ENCODE measurements around the gene RNF130.
"Not testable (repeated sequence)": the region's sequence is repeated elsewhere in the genome, so short reads cannot be mapped to it uniquely, and the experiment has no call there.

The RNF130 gene

GRCh38 chr5:180001136-180001535 lies 70.4 kb downstream of the RNF130 start:
- Histone ChIP-seq H3K9ac (ENCODE audit: low read length) (no peak overlapping the region), H3K79me2 (ENCODE audit: low read length) (no peaks in the 10 kb centered on the region), H3K36me3 (replicated peaks; ENCODE audit: low read depth, low read length) (no peaks in the 10 kb centered on the region), H2AFZ (ENCODE audit: low read depth, low read length) (no peak overlapping the region), H3K4me1 (ENCODE audit: low read length) (no peaks in the 10 kb centered on the region), H3K27me3 (ENCODE audit: low read depth, low read length) (peaks cover 20% of the 10 kb centered on the region; the same call in 1 of the 2 replicates), H3K4me3 (ENCODE audit: low read length) (no peak overlapping the region), H3K9me3 (ENCODE audit: insufficient read depth, low read length) (no peaks in the 10 kb centered on the region), H3K27ac (ENCODE audit: low read length) (no peak overlapping the region), H3K4me2 (ENCODE audit: low read length) (no peak overlapping the region), H4K20me1 (ENCODE audit: insufficient read depth, low read length) (no peaks in the 10 kb centered on the region)
- TF ChIP-seq EZH2phosphoT487 (IDR thresholded peaks at IDR 0.05; ENCODE audit: low read depth) (no peak), CTCF (IDR thresholded peaks at IDR 0.05; ENCODE audit: low read depth, low read length) (no peak)

GRCh38 chr5:179998485-179998884 lies 73.1 kb downstream of the RNF130 start:
- no peak overlapping the region for H3K4me3 ChIP-seq (ENCODE audit: low read length)
- no peaks in the 10 kb centered on the region for H3K4me1 ChIP-seq (ENCODE audit: low read length)
- H3K9ac ChIP-seq (ENCODE audit: low read length): no peak overlapping the region
- TF ChIP-seq EZH2phosphoT487 (IDR thresholded peaks at IDR 0.05; ENCODE audit: low read depth) (no peak), CTCF (IDR thresholded peaks at IDR 0.05; ENCODE audit: low read depth, low read length) (no peak)
- no peaks in the 10 kb centered on the region for H4K20me1 ChIP-seq (ENCODE audit: insufficient read depth, low read length)
- 0 out of 2 replicates have a peak, but pooled peaks cover 12% of the 10 kb centered on the region for H3K27me3 ChIP-seq (ENCODE audit: low read depth, low read length)
- no peak overlapping the region for H2AFZ ChIP-seq (ENCODE audit: low read depth, low read length)
- H3K9me3 ChIP-seq (ENCODE audit: insufficient read depth, low read length): no peaks in the 10 kb centered on the region
- H3K36me3 ChIP-seq (replicated peaks; ENCODE audit: low read depth, low read length): no peaks in the 10 kb centered on the region
- no peak overlapping the region for H3K27ac ChIP-seq (ENCODE audit: low read length)
- no peak overlapping the region for H3K4me2 ChIP-seq (ENCODE audit: low read length)
- no peaks in the 10 kb centered on the region for H3K79me2 ChIP-seq (ENCODE audit: low read length)

DNA sequence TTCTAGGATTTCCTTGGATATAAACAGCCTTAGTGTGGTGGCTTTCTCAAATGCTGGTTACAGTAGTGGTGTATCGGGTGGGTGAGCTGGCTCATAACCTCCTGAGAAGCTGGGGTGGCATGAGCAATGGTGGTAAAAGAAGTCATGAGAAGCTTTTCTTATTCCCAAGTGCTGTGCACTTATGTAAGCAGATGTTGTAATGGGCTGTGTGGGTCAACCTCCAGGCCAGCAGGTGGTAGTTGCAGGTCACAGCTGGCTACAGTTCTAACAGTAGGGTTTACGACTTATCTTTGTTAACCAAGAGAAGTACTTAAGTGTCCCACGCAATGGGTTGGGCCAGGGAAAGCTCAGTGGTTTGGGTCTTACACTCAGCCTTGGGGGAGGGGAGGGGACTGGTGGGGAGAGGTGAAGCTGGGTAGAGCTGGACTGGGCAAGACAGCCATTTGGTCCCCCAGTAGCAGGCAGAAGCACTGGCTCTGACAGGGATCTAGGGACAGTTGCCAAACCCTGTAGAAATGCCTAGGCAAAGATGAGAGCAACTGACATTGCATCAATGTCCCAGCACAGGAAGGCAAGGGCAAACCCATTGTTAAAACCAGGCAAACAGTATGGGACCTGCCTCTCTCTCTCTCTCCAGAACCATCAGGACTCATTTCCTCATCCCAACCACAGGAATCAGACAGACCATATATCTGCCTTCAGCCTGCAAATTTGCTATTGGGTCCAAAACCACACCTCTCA lies 76.8 kb downstream of the RNF130 start:
- Histone ChIP-seq H3K4me2 (ENCODE audit: low read length) (no peak overlapping the region), H3K4me1 (ENCODE audit: low read length) (no peaks in the 10 kb centered on the region), H3K9me3 (ENCODE audit: insufficient read depth, low read length) (no peaks in the 10 kb centered on the region), H3K27ac (ENCODE audit: low read length) (no peak overlapping the region), H4K20me1 (ENCODE audit: insufficient read depth, low read length) (no peaks in the 10 kb centered on the region), H3K4me3 (ENCODE audit: low read length) (no peak overlapping the region), H3K27me3 (ENCODE audit: low read depth, low read length) (0 out of 2 replicates have a peak, but pooled peaks cover 2% of the 10 kb centered on the region), H3K79me2 (ENCODE audit: low read length) (no peaks in the 10 kb centered on the region), H3K9ac (ENCODE audit: low read length) (no peak overlapping the region), H2AFZ (ENCODE audit: low read depth, low read length) (no peak overlapping the region), H3K36me3 (replicated peaks; ENCODE audit: low read depth, low read length) (no peaks in the 10 kb centered on the region)
- no peak for TF ChIP-seq CTCF (IDR thresholded peaks at IDR 0.05; ENCODE audit: low read depth, low read length)
- no peak for TF ChIP-seq EZH2phosphoT487 (IDR thresholded peaks at IDR 0.05; ENCODE audit: low read depth)

DNA sequence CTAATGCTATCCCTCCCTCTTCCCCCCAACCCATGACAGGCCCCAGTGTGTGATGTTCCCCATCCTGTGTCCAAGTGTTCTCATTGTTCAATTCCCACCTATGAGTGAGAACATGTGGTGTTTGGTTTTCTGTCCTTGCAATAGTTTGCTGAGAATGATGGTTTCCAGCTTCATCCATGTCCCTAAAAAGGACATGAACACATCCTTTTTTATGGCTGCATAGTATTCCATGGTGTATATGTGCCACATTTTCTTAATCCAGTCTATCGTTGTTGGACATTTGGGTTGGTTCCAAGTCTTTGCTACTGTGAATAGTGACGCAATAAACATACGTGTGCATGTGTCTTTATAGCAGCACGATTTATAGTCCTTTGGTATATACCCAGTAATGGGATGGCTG lies 78.7 kb downstream of the RNF130 start:
- H3K9me3 ChIP-seq (ENCODE audit: insufficient read depth, low read length); H3K27me3 ChIP-seq (ENCODE audit: low read depth, low read length); H3K4me2 ChIP-seq (ENCODE audit: low read length); H3K4me3 ChIP-seq (ENCODE audit: low read length); H2AFZ ChIP-seq (ENCODE audit: low read depth, low read length); H3K4me1 ChIP-seq (ENCODE audit: low read length); H4K20me1 ChIP-seq (ENCODE audit: insufficient read depth, low read length); H3K9ac ChIP-seq (ENCODE audit: low read length); H3K27ac ChIP-seq (ENCODE audit: low read length); H3K36me3 ChIP-seq (replicated peaks; ENCODE audit: low read depth, low read length); H3K79me2 ChIP-seq (ENCODE audit: low read length): not testable (repeated sequence)
